HL-60 (cell line): ENCODE results near the gene ZBTB7C.

Source experiments
- DNase-seq, 2 experiments: peaks; one replicate each; pipeline ENCODE4 v3.0.0-alpha.2; 2010 to 2020; ENCODE audit warnings: low read depth in 1 of 2, low spot score in 1 of 2
- H3K27ac ChIP-seq: fragments of 250-450 bp; sonication (Bioruptor Pico); replicated peaks from 2 replicates; pipeline ENCODE4 v1.5.1; 2020; ENCODE audit warnings: mild to moderate bottlenecking, moderate library complexity
- H3K27me3 ChIP-seq: fragments of 250-450 bp; sonication (Bioruptor Pico); 2 replicates; pipeline ENCODE4 v1.5.1; 2021; ENCODE audit warnings: mild to moderate bottlenecking, moderate library complexity; ENCODE audit not compliant: insufficient read depth, poor library complexity, severe bottlenecking
- H3K4me3 ChIP-seq: replicated peaks from 2 replicates; pipeline ENCODE4 v1.5.1; 2011; ENCODE audit warnings: mild to moderate bottlenecking, control low read depth, low read length; ENCODE audit not compliant: insufficient read depth
- GABPA ChIP-seq: IDR thresholded peaks from 2 replicates; pipeline ENCODE4 v1.6.1; 2012; ENCODE audit warnings: low read depth
- POLR2AphosphoS5 ChIP-seq: IDR thresholded peaks from 2 replicates; pipeline ENCODE4 v1.6.1; 2012; ENCODE audit warnings: low read depth
- SPI1 ChIP-seq: IDR thresholded peaks from 2 replicates; pipeline ENCODE4 v1.6.1; 2012; ENCODE audit warnings: low read depth, mild to moderate bottlenecking, borderline replicate concordance
- TF ChIP-seq, protein P1 (sequence below): IDR thresholded peaks from one replicate; pipeline ENCODE4 v1.5.1; 2011; ENCODE audit warnings: low read length, control low read depth, inconsistent platforms; ENCODE audit not compliant: insufficient read depth
- TF ChIP-seq, protein P2 (sequence below): IDR thresholded peaks from 2 replicates; pipeline ENCODE4 v1.6.1; 2012; ENCODE audit warnings: low read depth; ENCODE audit not compliant: insufficient replicate concordance

ZBTB7C gene

DNA sequence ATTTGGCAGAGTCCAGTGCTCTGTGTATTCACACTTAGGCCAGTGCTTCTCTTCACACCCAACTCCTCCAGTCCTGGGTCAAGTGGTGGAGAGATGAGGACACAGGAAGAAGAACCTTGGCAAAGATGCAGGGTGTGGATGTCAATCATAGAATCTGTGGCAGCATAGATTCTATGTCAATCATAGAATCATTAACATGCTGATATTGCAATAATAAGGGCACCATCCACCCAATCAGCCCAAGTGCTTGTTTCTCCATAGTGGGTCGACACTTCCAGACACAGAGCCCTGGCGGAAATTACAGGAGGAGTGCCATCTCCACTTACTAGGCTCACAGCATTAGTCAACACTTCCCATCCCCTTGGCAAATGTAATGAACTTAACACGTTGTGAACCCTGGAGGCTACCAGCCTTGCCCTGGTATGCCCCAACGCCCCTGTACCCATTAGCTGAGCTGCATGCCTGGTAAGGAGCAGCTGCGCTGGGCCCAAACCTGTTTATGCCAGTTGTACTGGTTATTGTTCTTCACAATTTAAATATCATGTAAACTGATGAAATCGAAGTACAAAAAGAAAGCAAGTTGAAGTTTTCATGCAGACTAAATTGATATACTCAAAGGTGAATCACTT lies 317.2 kb downstream of the ZBTB7C start:
- no peak overlapping the region for H3K4me3 ChIP-seq
- H3K27ac ChIP-seq: no peak overlapping the region
- TF ChIP-seq POLR2AphosphoS5: no peak
- no peak for TF ChIP-seq GABPA
- TF ChIP-seq, protein P1, sequence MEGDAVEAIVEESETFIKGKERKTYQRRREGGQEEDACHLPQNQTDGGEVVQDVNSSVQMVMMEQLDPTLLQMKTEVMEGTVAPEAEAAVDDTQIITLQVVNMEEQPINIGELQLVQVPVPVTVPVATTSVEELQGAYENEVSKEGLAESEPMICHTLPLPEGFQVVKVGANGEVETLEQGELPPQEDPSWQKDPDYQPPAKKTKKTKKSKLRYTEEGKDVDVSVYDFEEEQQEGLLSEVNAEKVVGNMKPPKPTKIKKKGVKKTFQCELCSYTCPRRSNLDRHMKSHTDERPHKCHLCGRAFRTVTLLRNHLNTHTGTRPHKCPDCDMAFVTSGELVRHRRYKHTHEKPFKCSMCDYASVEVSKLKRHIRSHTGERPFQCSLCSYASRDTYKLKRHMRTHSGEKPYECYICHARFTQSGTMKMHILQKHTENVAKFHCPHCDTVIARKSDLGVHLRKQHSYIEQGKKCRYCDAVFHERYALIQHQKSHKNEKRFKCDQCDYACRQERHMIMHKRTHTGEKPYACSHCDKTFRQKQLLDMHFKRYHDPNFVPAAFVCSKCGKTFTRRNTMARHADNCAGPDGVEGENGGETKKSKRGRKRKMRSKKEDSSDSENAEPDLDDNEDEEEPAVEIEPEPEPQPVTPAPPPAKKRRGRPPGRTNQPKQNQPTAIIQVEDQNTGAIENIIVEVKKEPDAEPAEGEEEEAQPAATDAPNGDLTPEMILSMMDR: no peak
- TF ChIP-seq, protein P2, sequence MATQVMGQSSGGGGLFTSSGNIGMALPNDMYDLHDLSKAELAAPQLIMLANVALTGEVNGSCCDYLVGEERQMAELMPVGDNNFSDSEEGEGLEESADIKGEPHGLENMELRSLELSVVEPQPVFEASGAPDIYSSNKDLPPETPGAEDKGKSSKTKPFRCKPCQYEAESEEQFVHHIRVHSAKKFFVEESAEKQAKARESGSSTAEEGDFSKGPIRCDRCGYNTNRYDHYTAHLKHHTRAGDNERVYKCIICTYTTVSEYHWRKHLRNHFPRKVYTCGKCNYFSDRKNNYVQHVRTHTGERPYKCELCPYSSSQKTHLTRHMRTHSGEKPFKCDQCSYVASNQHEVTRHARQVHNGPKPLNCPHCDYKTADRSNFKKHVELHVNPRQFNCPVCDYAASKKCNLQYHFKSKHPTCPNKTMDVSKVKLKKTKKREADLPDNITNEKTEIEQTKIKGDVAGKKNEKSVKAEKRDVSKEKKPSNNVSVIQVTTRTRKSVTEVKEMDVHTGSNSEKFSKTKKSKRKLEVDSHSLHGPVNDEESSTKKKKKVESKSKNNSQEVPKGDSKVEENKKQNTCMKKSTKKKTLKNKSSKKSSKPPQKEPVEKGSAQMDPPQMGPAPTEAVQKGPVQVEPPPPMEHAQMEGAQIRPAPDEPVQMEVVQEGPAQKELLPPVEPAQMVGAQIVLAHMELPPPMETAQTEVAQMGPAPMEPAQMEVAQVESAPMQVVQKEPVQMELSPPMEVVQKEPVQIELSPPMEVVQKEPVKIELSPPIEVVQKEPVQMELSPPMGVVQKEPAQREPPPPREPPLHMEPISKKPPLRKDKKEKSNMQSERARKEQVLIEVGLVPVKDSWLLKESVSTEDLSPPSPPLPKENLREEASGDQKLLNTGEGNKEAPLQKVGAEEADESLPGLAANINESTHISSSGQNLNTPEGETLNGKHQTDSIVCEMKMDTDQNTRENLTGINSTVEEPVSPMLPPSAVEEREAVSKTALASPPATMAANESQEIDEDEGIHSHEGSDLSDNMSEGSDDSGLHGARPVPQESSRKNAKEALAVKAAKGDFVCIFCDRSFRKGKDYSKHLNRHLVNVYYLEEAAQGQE: no peak
- TF ChIP-seq SPI1: no peak
- no peak for DNase-seq
- H3K27me3 ChIP-seq: peaks cover 6% of the 10 kb centered on the region

DNA sequence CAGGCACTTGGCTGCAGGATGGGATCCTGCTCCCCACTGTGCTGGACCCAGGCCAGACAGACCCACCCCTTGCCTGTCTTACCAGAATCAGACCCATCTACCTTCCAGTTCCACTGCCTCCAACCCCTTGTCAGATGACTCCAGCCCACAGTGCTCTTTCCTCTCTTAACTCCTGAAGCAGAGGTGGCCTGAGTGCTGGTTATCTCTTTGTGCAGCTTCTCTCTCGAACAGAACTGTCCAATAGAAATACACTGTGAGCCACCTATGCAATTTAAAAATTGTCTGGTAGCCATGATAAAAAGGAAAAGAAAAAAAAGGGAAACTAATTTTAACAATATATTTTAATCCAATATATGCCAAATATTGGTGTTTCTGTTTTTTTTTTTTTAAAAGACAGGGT lies 318.5 kb downstream of the ZBTB7C start:
- TF ChIP-seq SPI1 (no peak), POLR2AphosphoS5 (no peak), GABPA (no peak)
- TF ChIP-seq, protein P1: no peak
- TF ChIP-seq, protein P2: no peak
- no peak overlapping the region for H3K4me3 ChIP-seq
- no peak for DNase-seq
- H3K27me3 ChIP-seq: peaks cover 6% of the 10 kb centered on the region
- no peak overlapping the region for H3K27ac ChIP-seq

DNA sequence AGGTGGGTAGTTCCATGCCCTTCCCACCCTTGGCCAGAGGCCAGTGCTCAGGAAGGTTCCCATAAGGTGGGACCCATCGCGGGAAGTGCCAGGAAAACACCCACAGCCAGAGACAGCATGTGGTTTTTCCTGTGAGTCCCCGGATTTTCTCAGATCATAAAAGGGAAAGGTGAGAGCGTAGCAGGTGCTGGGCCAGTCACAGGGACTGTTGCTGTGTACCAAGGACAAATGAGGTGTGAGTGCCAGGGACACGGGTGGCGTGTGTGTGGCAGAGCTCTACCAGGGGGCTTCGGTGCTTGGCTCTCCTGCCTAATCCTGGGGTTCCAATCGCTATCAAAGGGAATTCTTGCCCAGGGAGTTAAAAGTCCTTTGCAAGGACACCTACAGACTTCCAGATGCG lies 319.2 kb downstream of the ZBTB7C start:
- Histone ChIP-seq H3K27me3 (peaks cover 6% of the 10 kb centered on the region), H3K4me3 (no peak overlapping the region), H3K27ac (no peak overlapping the region)
- TF ChIP-seq, protein P1: no peak
- TF ChIP-seq, protein P2: no peak
- TF ChIP-seq GABPA (no peak), POLR2AphosphoS5 (no peak), SPI1 (no peak)
- DNase-seq: no peak
